NCI-H2227 (cell line): ENCODE measurements around the gene DBT.
"Not testable (repeated sequence)": the region's sequence is repeated elsewhere in the genome, so short reads cannot be mapped to it uniquely, and the experiment has no call there.

Experiments
- DNase-seq: peaks from one replicate; lab custom pipeline; 2025; ENCODE audit not compliant: unreplicated experiment; lab: John Stamatoyannopoulos, UW

DBT gene

GRCh38 chr1:100250807-100251206 lies 1.2 kb upstream of the DBT start:
- no peak for DNase-seq

- DNase-seq: peak; percentile 9
Observed at GRCh38 chr1:100250264-100250663, 630 bp upstream of the DBT start.

GRCh38 chr1:100249155-100249536 lies 488 bp downstream of the DBT start:
- DNase-seq: no peak

DNA sequence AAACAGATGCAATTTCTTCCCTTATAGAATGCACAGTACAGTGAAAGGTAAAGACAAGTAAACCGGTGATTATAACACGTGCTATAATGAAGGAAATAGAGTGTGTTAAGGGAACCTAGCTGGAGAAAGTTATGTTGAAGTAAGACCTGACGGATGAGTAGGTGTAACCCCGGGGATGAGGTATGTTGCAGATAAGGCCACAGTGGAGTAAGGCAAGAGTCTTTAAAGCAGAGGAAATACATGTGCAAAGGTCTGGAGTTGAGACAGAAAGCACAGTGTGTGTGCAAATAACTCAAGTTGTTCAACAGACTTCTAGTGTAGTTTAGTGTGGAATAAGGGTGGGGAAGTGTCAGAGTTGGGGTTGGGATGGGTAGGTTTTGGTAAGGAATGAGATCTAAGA lies 2.9 kb downstream of the DBT start:
- DNase-seq: no peak

- DNase-seq: no peak
Observed at GRCh38 chr1:100240631-100241030, 9.0 kb downstream of the DBT start.

DNA sequence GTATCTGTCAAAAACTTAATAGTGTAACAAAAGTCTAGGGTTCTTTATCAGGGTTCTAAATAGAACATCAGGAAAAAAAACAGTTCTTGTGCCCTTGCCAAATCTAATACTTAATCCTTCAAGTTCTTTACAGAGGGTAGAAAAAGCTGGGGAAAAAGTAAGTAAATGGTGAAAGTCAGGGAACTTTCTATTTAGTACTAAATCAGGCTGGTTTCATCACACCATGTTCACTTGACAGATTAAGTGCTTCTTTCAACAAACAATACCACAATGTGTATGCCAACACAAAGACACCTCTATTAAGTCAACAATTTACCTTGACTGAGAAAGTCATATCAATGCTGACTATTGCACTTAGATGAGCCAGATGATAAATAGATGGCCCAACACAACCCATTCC lies 9.7 kb downstream of the DBT start:
- DNase-seq: no peak

GRCh38 chr1:100237091-100237490 lies 12.5 kb downstream of the DBT start:
- no peak for DNase-seq

DNA sequence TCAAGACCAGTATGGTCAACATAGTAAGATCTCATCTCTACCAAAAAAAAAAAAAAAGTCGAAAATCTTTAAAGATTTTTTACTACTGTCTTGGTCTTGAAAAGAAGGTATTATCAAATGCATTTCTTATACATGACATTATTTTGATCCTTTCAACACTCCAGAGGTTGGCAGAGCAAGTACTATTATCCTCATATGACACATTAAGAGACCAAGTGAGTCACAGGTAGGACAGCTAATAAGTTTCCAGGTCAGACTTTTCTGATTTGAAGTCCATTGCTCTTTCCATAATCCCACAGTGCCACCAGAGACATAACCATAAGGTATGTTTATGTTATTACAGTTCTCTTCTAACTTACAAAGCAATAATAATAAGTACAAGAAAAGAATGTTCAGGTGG lies 15.2 kb downstream of the DBT start:
- DNase-seq: no peak

DNA sequence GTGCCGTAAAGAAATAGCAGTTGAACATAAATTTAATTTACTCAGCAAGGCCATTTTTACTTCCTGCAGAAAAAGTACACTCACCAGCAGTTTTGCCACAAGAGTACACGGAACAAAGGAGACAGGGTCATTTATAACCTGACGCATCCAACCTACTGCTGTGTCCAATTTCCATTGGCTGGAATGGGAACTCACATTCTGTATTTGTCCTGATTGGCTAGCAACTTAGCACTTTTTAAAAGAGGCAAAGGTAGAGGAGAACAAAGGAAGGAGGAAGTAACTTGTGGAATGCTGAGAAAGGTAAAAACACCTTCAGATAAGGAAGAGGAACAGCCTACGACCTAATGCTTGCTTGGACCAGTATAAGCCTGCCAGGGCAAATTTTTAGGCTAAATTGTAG lies 16.1 kb downstream of the DBT start:
- DNase-seq: not testable (repeated sequence)

- DNase-seq: no peak
Observed at GRCh38 chr1:100232156-100232555, 17.5 kb downstream of the DBT start.

DNA sequence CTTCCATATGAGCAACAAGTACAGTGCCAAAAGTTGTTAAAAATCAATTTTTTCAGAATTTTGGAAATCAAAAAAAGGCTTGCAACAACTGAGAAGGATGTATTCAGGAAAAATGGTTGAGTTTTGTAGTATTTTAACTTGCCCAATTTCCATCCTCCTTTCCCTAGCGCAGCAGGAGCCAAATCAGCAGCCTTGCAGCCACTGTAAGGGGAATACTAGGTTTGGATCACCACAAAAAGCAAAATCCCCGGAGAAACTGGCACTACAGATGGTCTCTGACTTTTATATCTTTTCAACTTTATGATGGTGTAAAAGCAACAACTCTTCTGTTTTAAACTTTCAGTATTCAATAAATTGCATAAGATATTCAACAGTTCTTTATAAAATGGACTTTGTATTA lies 17.9 kb downstream of the DBT start:
- no peak for DNase-seq

- DNase-seq: no peak
Observed at GRCh38 chr1:100230765-100231164, 18.9 kb downstream of the DBT start.

GRCh38 chr1:100229681-100230443 lies 19.8 kb downstream of the DBT start:
- DNase-seq: no peak

DNA sequence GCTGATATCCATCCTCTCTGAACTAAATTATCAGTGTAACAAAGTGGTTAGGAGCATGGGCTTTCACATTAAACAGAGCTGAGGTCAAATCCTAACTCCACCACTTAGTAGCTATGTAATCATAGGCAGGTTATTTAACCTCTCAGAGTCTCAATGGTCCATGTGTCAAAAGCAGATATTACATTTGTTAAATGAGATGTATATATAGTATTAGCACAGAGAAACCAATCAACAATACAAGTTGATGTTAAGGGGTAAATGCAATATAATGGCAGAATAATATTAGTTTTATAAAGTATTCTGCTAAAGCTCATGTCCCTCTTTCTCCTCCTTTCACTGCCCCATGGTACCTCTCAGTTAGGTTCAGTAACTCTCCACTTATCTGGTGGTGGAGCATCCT lies 27.2 kb downstream of the DBT start:
- no peak for DNase-seq

- no peak for DNase-seq
Observed at GRCh38 chr1:100219883-100220282, 29.8 kb downstream of the DBT start.

GRCh38 chr1:100219457-100219856 lies 30.2 kb downstream of the DBT start:
- no peak for DNase-seq

GRCh38 chr1:100217834-100218233 lies 31.8 kb downstream of the DBT start:
- DNase-seq: no peak

GRCh38 chr1:100215101-100215500 lies 34.5 kb downstream of the DBT start:
- DNase-seq: no peak

DNA sequence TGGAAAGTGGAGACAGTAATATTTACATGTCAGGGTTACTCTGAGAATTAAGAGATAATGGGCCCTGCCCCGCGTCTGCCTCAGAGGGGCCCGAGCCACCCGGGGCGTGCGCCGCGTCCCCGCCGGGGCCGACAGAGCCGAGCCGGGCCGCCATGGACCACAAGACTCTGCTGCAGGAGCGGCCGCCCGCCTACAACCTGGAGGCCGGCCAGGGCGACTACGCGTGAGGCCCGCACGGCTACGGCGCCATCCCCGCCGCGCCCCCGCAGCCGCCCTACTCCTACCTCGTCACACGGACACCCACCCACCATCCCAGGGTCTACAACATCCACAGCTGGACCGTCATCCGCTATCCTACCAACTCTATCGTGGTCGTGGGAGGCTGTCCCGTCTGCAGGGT lies 36.5 kb downstream of the DBT start:
- no peak for DNase-seq

DNA sequence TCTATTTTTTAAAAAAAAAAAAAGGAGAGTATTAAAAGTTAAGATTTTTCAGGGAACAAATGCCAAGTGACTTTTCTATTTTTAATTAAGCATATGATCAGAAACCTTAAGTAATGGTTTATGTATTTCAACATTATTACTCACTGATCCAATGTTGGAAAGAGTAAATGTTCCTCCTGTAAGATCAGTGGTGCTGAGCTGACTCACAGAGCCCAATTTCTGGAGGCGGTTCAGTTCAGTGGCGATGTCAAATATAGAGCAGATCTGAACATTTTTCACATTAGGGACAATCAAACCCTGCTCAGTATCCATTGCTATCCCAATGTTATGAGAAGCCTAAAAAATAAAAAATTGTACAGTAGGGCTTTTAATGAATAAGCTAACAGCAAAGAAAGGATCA lies 43.3 kb downstream of the DBT start:
- DNase-seq: no peak

DNA sequence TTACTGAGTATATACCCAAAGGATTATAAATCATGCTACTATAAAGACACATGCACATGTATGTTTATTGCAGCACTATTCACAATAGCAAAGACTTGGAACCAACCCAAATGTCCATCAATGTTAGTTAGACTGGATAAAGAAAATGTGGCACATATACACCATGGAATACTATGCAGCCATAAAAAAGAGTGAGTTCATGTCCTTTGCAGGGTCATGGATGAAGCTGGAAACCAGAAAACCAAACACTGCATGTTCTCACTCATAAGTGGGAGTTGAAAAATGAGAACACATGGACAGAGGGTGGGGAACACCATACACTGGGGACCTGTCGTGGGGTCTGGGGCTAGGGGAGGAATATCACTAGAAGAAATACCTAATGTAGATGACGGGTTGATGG lies 44.0 kb downstream of the DBT start:
- DNase-seq: not testable (repeated sequence)

DNA sequence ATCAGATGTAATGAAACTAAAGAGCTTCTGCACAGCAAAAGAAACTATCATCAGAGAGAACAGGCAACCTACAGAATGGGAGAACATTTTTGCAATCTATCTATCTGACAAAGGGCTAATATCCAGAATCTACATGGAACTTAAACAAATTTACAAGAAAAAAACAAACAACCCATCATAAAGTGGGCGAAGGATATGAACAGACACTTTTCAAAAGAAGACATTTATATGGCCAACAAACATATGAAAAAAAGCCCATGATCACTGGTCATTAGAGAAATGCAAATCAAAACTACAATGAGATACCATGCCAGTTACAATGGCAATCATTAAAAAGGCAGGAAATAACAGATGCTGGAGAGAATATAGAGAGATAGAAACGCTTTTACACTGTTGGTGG lies 44.5 kb downstream of the DBT start:
- DNase-seq: not testable (repeated sequence)

DNA sequence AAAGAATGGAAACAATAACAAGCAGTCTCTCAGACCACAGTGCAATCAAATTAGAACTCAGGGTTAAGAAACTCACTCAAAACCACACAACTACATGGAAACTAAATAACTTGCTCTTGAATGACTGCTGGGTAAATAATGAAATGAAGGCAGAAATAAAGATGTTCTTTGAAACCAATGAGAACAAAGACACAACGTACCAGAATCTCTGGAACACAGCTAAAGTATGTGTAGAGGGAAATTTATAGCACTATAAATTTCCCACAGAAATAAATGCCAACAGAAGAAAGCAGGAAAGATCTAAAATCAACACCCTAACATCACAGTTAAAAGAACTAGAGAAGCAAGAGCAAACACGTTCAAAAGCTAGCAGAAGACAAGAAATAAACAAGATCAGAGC lies 46.9 kb downstream of the DBT start:
- not testable (repeated sequence) for DNase-seq
